Muscle of back (tissue), 11 donors: Measurements from ENCODE around the gene FAM20C. TPM values are rescaled to one million over a fixed set of nuclear protein-coding genes. Genes with fewer than 3 reads are reported as not detected.

ENCODE experiments used
- DNase-seq, 3 donors: peaks; one replicate each; pipeline versions ENCODE4 v3.0.0 to v3.0.0-alpha.2; 2013
- polyA plus RNA-seq, 10 donors: library from polyadenylated mRNA; unstranded; fragments of 120-200 nt; gene quantifications; one replicate each; pipeline ENCODE4 v1.2.1, GENCODE V29; 2013; ENCODE audit not compliant: insufficient read length in 10 of 10

Gene FAM20C
- polyA plus RNA-seq, 10 donors: 21.4 to 53.7 (median 33.5) TPM

- no peak for DNase-seq
Measured at GRCh38 chr7:300546-301290, 108.3 kb downstream of the FAM20C start.

- DNase-seq: no peak
Measured at GRCh38 chr7:301291-302053, 109.1 kb downstream of the FAM20C start.

- DNase-seq: no peak
Measured at GRCh38 chr7:302054-302992, 110.0 kb downstream of the FAM20C start.

- DNase-seq: no peak
Measured at GRCh38 chr7:303425-303824, 111.1 kb downstream of the FAM20C start.

GRCh38 chr7:303884-304573 is 111.7 kb downstream of the FAM20C start:
- DNase-seq: no peak

GRCh38 chr7:304574-305409 is 112.4 kb downstream of the FAM20C start:
- DNase-seq: no peak

- DNase-seq: no peak
Measured at GRCh38 chr7:305410-306151, 113.2 kb downstream of the FAM20C start.

GRCh38 chr7:307970-308369 is 115.6 kb downstream of the FAM20C start:
- DNase-seq: no peak

GRCh38 chr7:309586-310228 is 117.3 kb downstream of the FAM20C start:
- DNase-seq: no peak

Other genes starting within 250 kb of the FAM20C start
- not detected for gene FOXL3, start 97.6 kb downstream of the FAM20C start, polyA plus RNA-seq